ENCODE data around the gene TRIP13.

Gene TRIP13

GRCh38 chr5:886036-886435 is 6.6 kb upstream of the TRIP13 start:
- H3K27ac ChIP-seq: no peak overlapping the region
- peaks cover 0 to 7% (median 2%) of the 10 kb centered on the region in 4 donors for H3K4me1 ChIP-seq
- H3K9me3 ChIP-seq: no peaks in the 10 kb centered on the region
- DNase-seq: no peak
- H3K4me3 ChIP-seq: no peak overlapping the region
- TF ChIP-seq CTCF (IDR thresholded peaks at IDR 0.05): no peak
- H3K36me3 ChIP-seq: peaks cover 82 to 100% (median 89%) of the 10 kb centered on the region in 3 donors
- intact Hi-C loops (cut with DNase I; ENCODE audit: low total_unique reads): no loop called here
- no peaks in the 10 kb centered on the region for H3K27me3 ChIP-seq

- H3K4me3 ChIP-seq: no peak overlapping the region
- no peaks in the 10 kb centered on the region for H3K9me3 ChIP-seq
- no peak for DNase-seq
- intact Hi-C loops (cut with DNase I; ENCODE audit: low total_unique reads): no loop called here
- no peaks in the 10 kb centered on the region for H3K27me3 ChIP-seq
- H3K4me1 ChIP-seq: peaks cover 0 to 15% (median 10%) of the 10 kb centered on the region in 4 donors
- TF ChIP-seq CTCF (IDR thresholded peaks at IDR 0.05): no peak
- H3K27ac ChIP-seq: no peak overlapping the region
- H3K36me3 ChIP-seq: peaks cover 76 to 95% (median 81%) of the 10 kb centered on the region in 3 donors
Observed at GRCh38 chr5:886716-887325, 5.9 kb upstream of the TRIP13 start.

GRCh38 chr5:887947-888637 is 4.6 kb upstream of the TRIP13 start:
- intact Hi-C loops (cut with DNase I; ENCODE audit: low total_unique reads): no loop called here
- H3K36me3 ChIP-seq: peaks cover 69 to 82% (median 70%) of the 10 kb centered on the region in 3 donors
- H3K4me3 ChIP-seq: no peak overlapping the region
- H3K4me1 ChIP-seq: peaks cover 0 to 23% (median 14%) of the 10 kb centered on the region in 4 donors
- no peaks in the 10 kb centered on the region for H3K27me3 ChIP-seq
- H3K27ac ChIP-seq: no peak overlapping the region
- TF ChIP-seq CTCF (IDR thresholded peaks at IDR 0.05): no peak
- no peaks in the 10 kb centered on the region for H3K9me3 ChIP-seq
- DNase-seq: no peak

- no peaks in the 10 kb centered on the region for H3K27me3 ChIP-seq
- H3K36me3 ChIP-seq: peaks cover 63 to 77% (median 64%) of the 10 kb centered on the region in 3 donors
- H3K4me1 ChIP-seq: peaks cover 0 to 28% (median 19%) of the 10 kb centered on the region in 4 donors
- H3K9me3 ChIP-seq: no peaks in the 10 kb centered on the region
- TF ChIP-seq CTCF (IDR thresholded peaks at IDR 0.05): no peak
- no peak for DNase-seq
- no peak overlapping the region for H3K27ac ChIP-seq
- no peak overlapping the region for H3K4me3 ChIP-seq
- intact Hi-C loops (cut with DNase I; ENCODE audit: low total_unique reads): no loop called here
Observed at GRCh38 chr5:888638-889035, 4.0 kb upstream of the TRIP13 start.

GRCh38 chr5:889075-889710 is 3.5 kb upstream of the TRIP13 start:
- Histone ChIP-seq H3K9me3 (no peaks in the 10 kb centered on the region), H3K4me1 (peaks cover 0 to 28% (median 19%) of the 10 kb centered on the region in 4 donors), H3K27ac (no peak overlapping the region), H3K4me3 (no peak overlapping the region), H3K27me3 (no peaks in the 10 kb centered on the region), H3K36me3 (peaks cover 58 to 71% (median 59%) of the 10 kb centered on the region in 3 donors)
- DNase-seq: no peak
- intact Hi-C loops (cut with DNase I; ENCODE audit: low total_unique reads): no loop called here
- TF ChIP-seq CTCF (IDR thresholded peaks at IDR 0.05): no peak

Measured in tibial artery (tissue), 4 donors.